HG02610 (cell line): Measurements from ENCODE around the gene NIPAL1.

Experiments used
- ATAC-seq: cut with Tn5 transposase; IDR thresholded peaks from one replicate; pipeline ENCODE4 v1.9.1; 2021; ENCODE audit warnings: mild to moderate bottlenecking, moderate library complexity; ENCODE audit not compliant: unreplicated experiment

NIPAL1 gene

DNA sequence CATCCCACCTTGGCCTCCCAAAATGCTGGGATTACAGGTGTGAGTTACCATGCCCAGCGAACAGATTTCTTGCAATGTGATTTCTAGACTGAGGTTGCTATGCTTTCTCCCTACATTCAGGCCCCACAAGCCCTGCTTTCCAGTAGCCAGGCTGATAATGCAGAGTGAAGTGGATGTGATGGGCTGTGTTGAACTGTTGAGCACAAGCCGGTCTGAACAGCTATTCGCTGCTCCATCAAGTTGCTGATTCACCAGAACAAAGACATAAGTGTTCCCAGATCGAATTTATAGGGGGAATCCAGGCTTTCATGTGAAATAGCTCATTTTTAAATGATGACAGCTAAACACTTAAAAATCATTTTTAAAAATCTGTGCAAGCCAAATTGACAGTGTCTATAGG, 8.0 kb downstream of the NIPAL1 start:
- no peak for ATAC-seq

DNA sequence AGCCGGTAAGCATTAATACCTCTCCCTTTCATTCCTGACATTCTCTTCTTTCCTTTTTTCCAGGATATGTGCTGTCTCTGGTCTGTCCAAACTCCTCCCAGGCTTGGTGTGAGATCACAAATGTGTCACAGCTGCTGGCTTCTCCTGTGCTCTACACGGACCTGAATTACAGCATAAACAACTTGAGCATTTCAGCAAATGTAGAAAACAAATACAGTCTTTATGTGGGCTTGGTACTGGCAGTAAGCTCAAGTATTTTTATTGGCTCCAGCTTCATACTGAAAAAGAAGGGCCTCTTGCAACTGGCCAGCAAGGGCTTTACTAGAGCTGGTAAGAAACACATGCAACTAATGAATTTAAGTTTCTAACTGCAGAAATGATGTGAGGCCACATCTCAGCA, 8.4 kb downstream of the NIPAL1 start:
- no peak for ATAC-seq

GRCh38 chr4:48027653-48028052, 11.1 kb downstream of the NIPAL1 start:
- ATAC-seq: peak; percentile 88

GRCh38 chr4:48028696-48029095, 12.1 kb downstream of the NIPAL1 start:
- peak; percentile 59 for ATAC-seq

DNA sequence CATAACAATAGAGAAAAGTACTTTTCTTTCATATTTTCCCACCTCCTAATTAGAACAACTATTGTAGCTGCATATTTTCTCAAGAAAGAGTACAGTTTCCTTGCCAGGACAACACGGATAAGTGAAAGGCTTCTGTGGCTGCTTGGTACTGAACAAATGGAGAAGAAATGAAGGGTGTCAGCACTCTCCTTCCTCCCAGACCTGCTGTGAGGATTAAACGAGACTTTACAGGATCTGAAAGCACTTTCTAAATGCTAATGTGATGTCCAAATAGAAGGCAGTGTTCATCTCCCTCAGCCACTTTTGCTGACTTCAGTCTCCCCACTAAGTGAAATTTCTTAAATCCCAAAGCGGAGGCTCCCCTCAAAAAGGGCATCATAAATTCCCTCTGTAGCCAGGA, 13.9 kb downstream of the NIPAL1 start:
- ATAC-seq: no peak

- no peak for ATAC-seq
Measured at GRCh38 chr4:48031802-48032525, 15.4 kb downstream of the NIPAL1 start.

- ATAC-seq: no peak
Measured at GRCh38 chr4:48032721-48033120, 16.1 kb downstream of the NIPAL1 start.

DNA sequence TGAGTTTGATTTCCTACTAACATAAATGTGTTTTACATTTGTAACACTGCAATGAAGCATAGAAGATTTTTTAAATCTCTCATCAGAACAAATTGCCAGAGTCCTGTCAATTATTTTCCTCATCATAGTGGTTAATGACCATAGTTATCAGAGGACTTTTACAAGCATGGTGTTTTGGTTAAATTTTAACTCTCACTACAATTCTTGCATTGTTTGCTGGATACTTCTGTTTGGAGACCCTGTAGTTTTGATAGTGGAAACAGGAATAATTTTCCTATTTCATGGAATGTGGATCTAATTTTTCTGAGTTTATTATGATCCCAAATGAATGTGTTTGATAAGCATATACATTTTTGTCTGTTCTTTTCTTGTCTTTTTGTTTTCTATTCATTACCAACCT, 16.8 kb downstream of the NIPAL1 start:
- no peak for ATAC-seq

DNA sequence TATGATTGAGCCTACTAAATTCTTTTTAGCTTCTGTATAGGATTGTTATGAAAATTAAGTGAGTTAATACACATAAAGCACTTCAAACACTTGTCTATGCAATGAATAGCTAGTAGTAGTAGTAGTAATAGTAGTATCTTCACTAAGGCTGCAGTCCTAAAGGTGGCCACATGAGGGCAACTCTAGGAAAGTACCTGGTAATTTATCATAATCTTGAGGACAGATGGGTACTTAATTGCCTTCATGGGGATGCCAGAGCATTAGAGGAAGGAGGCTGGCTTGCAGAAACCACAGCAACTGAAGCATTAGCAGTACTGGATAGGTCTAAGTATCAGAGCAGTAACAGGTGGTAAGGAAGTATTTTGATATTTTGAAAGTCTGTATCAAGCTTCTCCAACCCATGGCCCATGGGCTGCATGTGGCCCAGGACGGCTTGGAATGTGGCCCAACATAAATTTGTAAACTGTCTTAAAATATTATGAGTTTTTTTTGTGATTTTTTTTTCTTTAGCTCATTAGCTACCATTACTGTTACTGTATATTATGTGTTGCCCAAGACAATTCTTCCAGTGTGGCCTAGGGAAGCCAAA, 17.3 kb downstream of the NIPAL1 start:
- no peak for ATAC-seq

- ATAC-seq: no peak
Measured at GRCh38 chr4:48035952-48036351, 19.4 kb downstream of the NIPAL1 start.

GRCh38 chr4:48037117-48037462, 20.5 kb downstream of the NIPAL1 start:
- ATAC-seq: no peak

DNA sequence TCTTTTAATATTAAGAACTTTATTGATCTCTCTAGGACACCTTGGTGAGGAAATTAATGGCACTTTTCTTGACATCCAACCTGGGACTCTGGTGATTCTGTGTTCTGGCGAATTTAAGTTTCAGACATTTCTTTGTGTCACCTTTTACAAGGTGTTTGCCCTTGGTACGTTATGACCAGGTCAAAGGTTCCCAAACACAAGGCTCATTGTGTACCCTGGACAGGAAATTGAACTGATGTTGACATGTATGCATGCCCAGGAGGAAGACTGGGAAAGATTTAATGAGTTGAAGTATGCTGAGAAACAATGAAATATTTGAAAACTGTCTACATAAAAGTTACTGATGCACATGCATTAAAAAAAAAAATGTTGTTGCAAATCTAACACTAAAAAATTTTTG, 22.1 kb downstream of the NIPAL1 start:
- no peak for ATAC-seq

DNA sequence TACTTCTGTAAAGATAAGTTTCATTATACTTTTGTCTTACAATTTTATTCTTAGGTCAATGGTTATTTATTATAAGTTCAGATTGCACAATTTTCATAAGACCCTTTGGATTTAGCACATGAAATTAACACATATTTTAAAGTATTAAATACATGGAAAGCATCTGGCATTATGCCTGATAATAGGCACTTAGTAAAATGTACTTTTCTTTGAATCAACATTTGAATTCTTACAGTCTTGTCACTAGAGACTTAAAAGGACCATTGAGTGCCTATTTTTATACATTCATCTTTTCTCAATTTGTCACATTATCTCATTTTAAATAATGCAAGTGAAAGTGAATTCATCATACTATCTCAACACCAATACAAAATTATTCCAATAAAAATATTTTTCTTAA, 23.0 kb downstream of the NIPAL1 start:
- ATAC-seq: no peak

DNA sequence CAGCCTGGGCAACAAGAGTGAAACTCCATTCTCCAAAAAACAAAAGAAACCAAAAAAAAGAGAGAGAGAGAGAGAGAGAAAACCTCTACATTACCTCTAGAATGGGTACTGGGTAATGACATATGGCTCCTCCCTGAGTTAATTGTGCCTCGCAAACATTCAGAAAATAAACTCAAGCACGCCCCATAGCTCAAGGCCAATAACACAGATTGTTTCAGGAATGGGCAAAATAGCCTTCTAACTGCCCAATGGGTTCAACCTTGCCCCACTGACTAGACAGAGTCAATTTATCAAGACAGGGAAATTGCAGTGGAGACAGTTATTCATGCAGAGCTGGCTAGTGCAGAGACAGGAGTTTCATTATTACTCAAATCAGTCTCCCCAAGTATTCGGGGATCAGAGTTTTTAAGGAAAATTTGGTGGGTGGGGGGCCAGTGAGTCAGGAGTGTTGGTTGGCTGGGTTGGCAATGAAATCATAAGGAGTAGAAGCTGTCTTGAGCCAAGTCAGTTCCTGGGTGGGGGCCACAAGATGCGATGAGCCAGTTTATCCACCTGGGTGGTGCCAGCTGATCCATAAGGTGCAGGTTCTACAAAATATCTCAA, 25.1 kb downstream of the NIPAL1 start:
- ATAC-seq: peak; percentile 29

DNA sequence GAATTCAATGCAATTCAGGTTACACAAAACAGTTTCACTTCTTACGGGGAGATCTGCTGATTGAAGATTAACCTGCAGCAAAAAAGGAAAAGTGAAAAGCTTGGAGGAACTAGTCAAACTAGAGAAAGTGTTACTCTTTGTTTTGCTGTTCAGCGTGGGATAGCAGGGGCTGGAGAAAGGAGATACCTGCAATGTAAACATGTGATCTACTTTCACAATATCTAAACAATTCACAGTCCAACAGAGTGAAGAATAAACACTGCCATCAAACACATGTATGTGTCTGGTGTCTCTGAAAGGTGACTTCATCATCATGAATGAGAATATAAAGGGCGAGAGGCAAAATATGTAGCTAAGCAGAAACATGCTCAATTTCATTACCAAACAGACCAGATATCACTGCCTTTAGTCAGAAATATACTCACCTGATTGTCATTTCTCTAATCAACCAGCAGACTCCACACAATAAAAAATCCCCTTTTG, 26.4 kb downstream of the NIPAL1 start:
- ATAC-seq: no peak

DNA sequence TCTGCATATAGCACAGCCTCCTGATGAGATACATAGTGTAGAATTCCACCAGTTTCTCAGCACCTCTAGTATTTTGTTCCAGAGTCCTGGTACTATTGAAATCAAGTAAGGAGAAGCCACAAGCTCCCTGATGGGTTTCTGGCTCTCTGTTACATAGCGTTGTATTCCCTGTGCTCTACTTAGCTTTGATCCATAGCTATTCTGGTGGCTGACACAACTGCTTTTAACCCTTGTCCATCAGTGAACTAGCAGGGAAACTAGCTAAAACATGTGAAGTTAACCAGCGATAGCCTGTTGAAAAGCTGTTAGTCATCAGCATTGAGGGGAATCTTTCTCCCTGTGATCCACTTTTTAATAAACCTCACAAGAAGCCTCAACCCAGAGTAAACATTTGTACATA, 26.9 kb downstream of the NIPAL1 start:
- ATAC-seq: no peak

- ATAC-seq: no peak
Measured at GRCh38 chr4:48044298-48044697, 27.7 kb downstream of the NIPAL1 start.

GRCh38 chr4:48046059-48046458, 29.5 kb downstream of the NIPAL1 start:
- no peak for ATAC-seq

GRCh38 chr4:48047421-48047844, 30.9 kb downstream of the NIPAL1 start:
- ATAC-seq: peak; percentile 96

DNA sequence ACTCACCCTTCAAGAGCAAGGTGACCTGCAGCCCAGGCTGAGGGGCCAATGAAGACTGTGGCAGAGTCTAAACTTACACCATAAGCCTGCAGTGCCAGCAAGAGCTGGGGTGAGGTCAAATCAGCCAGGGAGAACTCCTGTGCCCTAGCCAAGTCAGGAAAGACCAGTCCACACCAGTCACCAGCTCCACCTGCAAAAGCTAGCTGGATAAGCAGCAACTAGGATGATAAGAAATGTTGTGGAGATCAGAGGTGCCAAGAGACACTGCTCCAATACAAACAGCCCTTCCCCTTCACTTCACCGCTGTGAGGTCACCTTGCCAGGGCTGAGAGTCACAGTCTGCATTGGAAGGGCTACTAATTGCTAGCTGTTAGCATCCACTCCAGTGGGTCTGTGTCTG, 31.3 kb downstream of the NIPAL1 start:
- peak; percentile 11 for ATAC-seq

- ATAC-seq: no peak
Measured at GRCh38 chr4:48049483-48049882, 32.9 kb downstream of the NIPAL1 start.

- no peak for ATAC-seq
Measured at GRCh38 chr4:48051078-48051477, 34.5 kb downstream of the NIPAL1 start.
